GM21529 (cell line): Measurements from ENCODE around the gene PIK3R4.

Source experiments
- ATAC-seq: cut with Tn5 transposase; IDR thresholded peaks from one replicate; pipeline ENCODE4 v1.9.1; 2021; ENCODE audit not compliant: unreplicated experiment

The PIK3R4 gene

GRCh38 chr3:130746246-130747039 is at the start of gene PIK3R4:
Gene PIK3R4 (minus strand): TSS chr3:130746829. CDS start chr3:130745218, 1,611 bp downstream.
- peak; percentile 95 for ATAC-seq

- ATAC-seq: no peak
Observed at GRCh38 chr3:130795396-130795795, 48.8 kb upstream of the PIK3R4 start.

GRCh38 chr3:130792246-130792645 is 45.6 kb upstream of the PIK3R4 start:
- ATAC-seq: no peak

GRCh38 chr3:130789782-130790322 is 43.2 kb upstream of the PIK3R4 start:
- ATAC-seq: no peak

GRCh38 chr3:130787422-130788068 is 40.9 kb upstream of the PIK3R4 start:
- ATAC-seq: no peak

- no peak for ATAC-seq
Observed at GRCh38 chr3:130786306-130786705, 39.7 kb upstream of the PIK3R4 start.

- ATAC-seq: no peak
Observed at GRCh38 chr3:130783629-130784028, 37.0 kb upstream of the PIK3R4 start.

GRCh38 chr3:130779486-130779885 is 32.9 kb upstream of the PIK3R4 start:
- peak; percentile 9 for ATAC-seq

- peak; percentile 94 for ATAC-seq
Observed at GRCh38 chr3:130779031-130779430, 32.4 kb upstream of the PIK3R4 start.

GRCh38 chr3:130773366-130773765 is 26.7 kb upstream of the PIK3R4 start:
- no peak for ATAC-seq

- no peak for ATAC-seq
Observed at GRCh38 chr3:130772129-130772528, 25.5 kb upstream of the PIK3R4 start.

- no peak for ATAC-seq
Observed at GRCh38 chr3:130770644-130771043, 24.0 kb upstream of the PIK3R4 start.

GRCh38 chr3:130761730-130762311 is 15.2 kb upstream of the PIK3R4 start:
- no peak for ATAC-seq

- no peak for ATAC-seq
Observed at GRCh38 chr3:130760922-130761321, 14.3 kb upstream of the PIK3R4 start.

- ATAC-seq: peak; percentile 80
Observed at GRCh38 chr3:130759692-130760338, 13.2 kb upstream of the PIK3R4 start.

GRCh38 chr3:130758624-130759369 is 12.2 kb upstream of the PIK3R4 start:
- no peak for ATAC-seq

- no peak for ATAC-seq
Observed at GRCh38 chr3:130757611-130758150, 11.1 kb upstream of the PIK3R4 start.

- ATAC-seq: no peak
Observed at GRCh38 chr3:130755666-130756065, 9.0 kb upstream of the PIK3R4 start.

- no peak for ATAC-seq
Observed at GRCh38 chr3:130748981-130749380, 2.4 kb upstream of the PIK3R4 start.

- no peak for ATAC-seq
Observed at GRCh38 chr3:130748467-130748861, 1.8 kb upstream of the PIK3R4 start.
